ENCODE data around the gene JAK1.

DNA sequence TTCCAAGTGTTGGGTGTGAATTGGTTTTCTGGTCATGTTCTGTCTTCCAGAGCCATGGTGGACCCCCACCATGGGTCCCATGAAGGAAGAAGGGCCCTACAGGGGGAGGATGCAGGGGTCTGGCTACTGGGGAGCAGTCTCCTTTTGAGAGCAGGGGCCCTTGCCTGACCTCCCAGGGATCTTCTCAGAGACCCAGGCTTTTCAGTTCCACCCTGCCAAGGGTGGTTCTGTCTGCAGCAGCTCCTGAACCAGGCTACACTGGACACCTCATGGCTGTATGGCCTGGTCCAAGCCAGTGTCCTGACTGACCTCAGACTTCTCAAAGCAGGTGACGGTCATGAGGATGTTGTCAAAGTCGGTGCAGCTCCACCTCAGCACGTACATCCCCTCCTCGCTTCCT, 109.0 kb downstream of the JAK1 start:
- no peak for TF ChIP-seq ZNF232 (CRISPR knock-in tag; IDR thresholded peaks at IDR 0.05)
- TF ChIP-seq, protein P1, sequence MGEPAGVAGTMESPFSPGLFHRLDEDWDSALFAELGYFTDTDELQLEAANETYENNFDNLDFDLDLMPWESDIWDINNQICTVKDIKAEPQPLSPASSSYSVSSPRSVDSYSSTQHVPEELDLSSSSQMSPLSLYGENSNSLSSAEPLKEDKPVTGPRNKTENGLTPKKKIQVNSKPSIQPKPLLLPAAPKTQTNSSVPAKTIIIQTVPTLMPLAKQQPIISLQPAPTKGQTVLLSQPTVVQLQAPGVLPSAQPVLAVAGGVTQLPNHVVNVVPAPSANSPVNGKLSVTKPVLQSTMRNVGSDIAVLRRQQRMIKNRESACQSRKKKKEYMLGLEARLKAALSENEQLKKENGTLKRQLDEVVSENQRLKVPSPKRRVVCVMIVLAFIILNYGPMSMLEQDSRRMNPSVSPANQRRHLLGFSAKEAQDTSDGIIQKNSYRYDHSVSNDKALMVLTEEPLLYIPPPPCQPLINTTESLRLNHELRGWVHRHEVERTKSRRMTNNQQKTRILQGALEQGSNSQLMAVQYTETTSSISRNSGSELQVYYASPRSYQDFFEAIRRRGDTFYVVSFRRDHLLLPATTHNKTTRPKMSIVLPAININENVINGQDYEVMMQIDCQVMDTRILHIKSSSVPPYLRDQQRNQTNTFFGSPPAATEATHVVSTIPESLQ (CRISPR knock-in tag; IDR thresholded peaks at IDR 0.05): no peak
- TF ChIP-seq CTCF (IDR thresholded peaks at IDR 0.05): no peak
- TF ChIP-seq PRDM15 (CRISPR knock-in tag; IDR thresholded peaks at IDR 0.05): no peak
- no peak for TF ChIP-seq SMAD3 (CRISPR knock-in tag; IDR thresholded peaks at IDR 0.05; ENCODE audit: borderline replicate concordance)
- TF ChIP-seq USF2 (CRISPR knock-in tag; IDR thresholded peaks at IDR 0.05): no peak

Data from WTC11 (cell line).